CD14-positive monocyte (primary cell): Measurements from ENCODE around the gene SAP30L. TPM values are rescaled to one million over a fixed set of nuclear protein-coding genes. Genes with fewer than 3 reads are reported as not detected.

Experiments used
- DNase-seq, 3 donors: peaks; one replicate each; pipeline ENCODE4 v3.0.0-alpha.2; 2011 to 2022
- H2AFZ ChIP-seq: 2 replicates; pipeline ENCODE4 v1.6.0; 2012; ENCODE audit warnings: mild to moderate bottlenecking, low read depth, low read length, inconsistent platforms; ENCODE audit not compliant: insufficient read depth, poor library complexity, severe bottlenecking
- H3K27ac ChIP-seq, 2 donors: 1 replicate in 1 of 2; 2 replicates in 1 of 2; pipeline ENCODE4 v1.5.1; 2012 to 2013; ENCODE audit warnings: low read length in 2 of 2, control low read depth in 1 of 2, inconsistent platforms in 1 of 2, low read depth in 1 of 2, mild to moderate bottlenecking in 1 of 2
- H3K27me3 ChIP-seq, 2 donors: one replicate each; pipeline versions ENCODE4 v1.6.0 to v1.6.1; 2011 to 2013; ENCODE audit warnings: low read length in 2 of 2; ENCODE audit not compliant: control insufficient read depth in 2 of 2, insufficient read depth in 2 of 2
- H3K36me3 ChIP-seq, 2 donors: replicated peaks in 1 of 2; 1 replicate in 1 of 2; 2 replicates in 1 of 2; pipeline versions ENCODE4 v1.5.1 to v1.6.1; 2012 to 2013; ENCODE audit warnings: low read length in 2 of 2, control low read depth in 1 of 2, inconsistent platforms in 1 of 2, mild to moderate bottlenecking in 1 of 2; ENCODE audit not compliant: insufficient read depth in 2 of 2, control insufficient read depth in 1 of 2
- H3K4me1 ChIP-seq, 2 donors: 1 replicate in 1 of 2; 2 replicates in 1 of 2; pipeline versions ENCODE4 v1.5.1 to v1.6.1; 2012 to 2013; ENCODE audit warnings: low read length in 2 of 2, control low read depth in 1 of 2, inconsistent platforms in 1 of 2, mild to moderate bottlenecking in 1 of 2, moderate library complexity in 1 of 2; ENCODE audit not compliant: insufficient read depth in 2 of 2, control insufficient read depth in 1 of 2
- H3K4me2 ChIP-seq: replicated peaks from 2 replicates; pipeline ENCODE3; 2012; ENCODE audit warnings: low read length, moderate library complexity, mild to moderate bottlenecking; ENCODE audit not compliant: poor library complexity, severe bottlenecking; ENCODE audit errors: extremely low read depth
- H3K4me3 ChIP-seq, 3 experiments: fragments of 200-600 bp in 1 of 3; sonication (generic) in 1 of 3; replicated peaks in 1 of 3; 1 replicate in 2 of 3; 2 replicates in 1 of 3; pipeline ENCODE4 v1.5.1; 2011 to 2013; ENCODE audit warnings: low read length in 3 of 3, mild to moderate bottlenecking in 3 of 3, control low read depth in 2 of 3, low read depth in 2 of 3, inconsistent platforms in 1 of 3, moderate library complexity in 1 of 3
- H3K79me2 ChIP-seq: 2 replicates; pipeline ENCODE4 v1.6.0; 2012; ENCODE audit warnings: mild to moderate bottlenecking, control low read depth, inconsistent platforms, low read length, moderate library complexity; ENCODE audit not compliant: insufficient read depth
- H3K9ac ChIP-seq: 2 replicates; pipeline ENCODE4 v1.6.0; 2017; ENCODE audit warnings: low read length, mild to moderate bottlenecking; ENCODE audit not compliant: insufficient read depth, poor library complexity, severe bottlenecking
- H3K9me3 ChIP-seq, 2 donors: replicated peaks in 1 of 2; 1 replicate in 1 of 2; 2 replicates in 1 of 2; pipeline versions ENCODE4 v1.5.1 to v1.6.1; 2012 to 2013; ENCODE audit warnings: low read length in 2 of 2, control low read depth in 1 of 2; ENCODE audit not compliant: control insufficient read depth in 1 of 2, insufficient read depth in 1 of 2
- H4K20me1 ChIP-seq: 2 replicates; pipeline ENCODE4 v1.6.0; 2012; ENCODE audit warnings: mild to moderate bottlenecking, low read length, control low read depth, moderate library complexity; ENCODE audit not compliant: insufficient read depth
- H3K27ac Mint-ChIP-seq, 7 donors: one replicate each; pipeline ENCODE4 v1.8.0; 2020; ENCODE audit warnings: mild to moderate bottlenecking in 7 of 7, mixed read lengths in 7 of 7, moderate library complexity in 6 of 7, inconsistent platforms in 2 of 7
- H3K27me3 Mint-ChIP-seq, 3 donors: one replicate each; pipeline ENCODE4 v1.8.0; 2021 to 2022; ENCODE audit warnings: low read depth in 3 of 3, mild to moderate bottlenecking in 3 of 3, mixed read lengths in 3 of 3, moderate library complexity in 3 of 3, inconsistent platforms in 1 of 3
- H3K36me3 Mint-ChIP-seq, 2 donors: one replicate each; pipeline ENCODE4 v1.8.0; 2020; ENCODE audit warnings: mixed read lengths in 2 of 2, inconsistent platforms in 1 of 2, mild to moderate bottlenecking in 1 of 2
- H3K4me1 Mint-ChIP-seq: one replicate; pipeline ENCODE4 v1.8.0; 2020; ENCODE audit warnings: mild to moderate bottlenecking, mixed read lengths
- H3K4me3 Mint-ChIP-seq, 2 donors: one replicate each; pipeline ENCODE4 v1.8.0; 2020; ENCODE audit warnings: mild to moderate bottlenecking in 2 of 2, mixed read lengths in 2 of 2, moderate library complexity in 1 of 2
- H3K9me3 Mint-ChIP-seq, 7 donors: one replicate each; pipeline ENCODE4 v1.8.0; 2020 to 2022; ENCODE audit warnings: mixed read lengths in 7 of 7, mild to moderate bottlenecking in 6 of 7, moderate library complexity in 6 of 7, inconsistent platforms in 2 of 7
- WGBS: methylation state at CpG from one replicate; pipeline ENCODE4 v1.1.5; 2013; ENCODE audit warnings: missing lambda C conversion rate; ENCODE audit not compliant: insufficient coverage; 5-methylcytosine and 5-hydroxymethylcytosine counted together
- intact Hi-C, 2 donors: fragments of 100-400 bp; cut with micrococcal nuclease; formaldehyde crosslinking; loops; one replicate each; pipeline versions ENCODE4 v1.15.0 to v1.15.1; 2023
- polyA plus RNA-seq, 3 donors: library from polyadenylated mRNA; depleted of rRNA in 1 of 3; unstranded in 2 of 3; stranded (reverse) in 1 of 3; fragments of 300-500 nt in 2 of 3; fragments of >200 nt in 1 of 3; fragmentation: Illumina TruSeq in 2 of 3; gene quantifications; 1 replicate in 2 of 3; 2 replicates in 1 of 3; pipeline ENCODE4 v1.2.3, GENCODE V29; 2012 to 2021
- TF ChIP-seq, protein P1 (sequence below): fragments of 200-600 bp; IDR thresholded peaks from one replicate; pipeline ENCODE4 v1.8.0; 2022; ENCODE audit warnings: antibody characterized with exemption, mild to moderate bottlenecking

SAP30L gene
- polyA plus RNA-seq, 3 donors = 21.1 to 36.1 (median 29.4) TPM

DNA sequence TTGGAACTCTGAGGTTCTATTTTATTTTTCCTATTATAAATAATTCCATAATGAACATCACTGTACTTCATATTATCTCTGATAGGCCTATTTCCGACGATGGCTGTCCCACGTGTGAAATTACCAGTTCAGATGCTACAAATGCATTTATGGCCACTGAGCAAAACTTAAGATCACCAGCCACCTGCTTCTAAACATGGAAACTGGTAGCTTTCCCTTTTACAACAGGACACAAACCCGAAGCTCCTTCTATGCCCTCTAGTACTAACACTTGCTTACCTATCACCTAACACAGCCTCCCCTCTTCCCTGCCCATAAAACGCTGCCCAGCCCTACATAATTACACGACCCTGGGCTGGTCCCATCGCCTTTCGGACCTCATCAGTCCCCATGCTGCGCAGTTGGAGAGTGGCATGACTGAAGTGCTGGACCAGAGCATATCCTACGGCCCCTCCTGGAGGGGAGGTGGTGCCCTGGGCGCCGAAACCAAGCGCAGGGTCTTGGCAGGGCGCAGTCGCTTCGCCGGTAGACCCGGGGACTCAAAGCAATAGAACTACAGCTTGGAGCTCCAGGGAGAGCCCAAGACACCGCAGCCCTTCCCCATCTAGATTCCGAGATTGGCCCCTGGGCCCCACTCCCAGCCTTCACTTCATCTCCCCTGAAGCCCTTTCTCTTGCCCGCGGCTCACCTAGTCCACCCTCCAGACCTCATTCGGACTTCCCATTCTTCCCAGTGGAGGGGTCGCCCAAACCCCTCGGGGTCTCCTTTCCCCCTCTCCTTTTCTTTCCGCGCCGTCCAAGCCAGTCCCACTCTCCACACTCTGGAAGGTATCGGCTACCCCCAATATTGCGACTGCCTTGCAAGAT is 1.0 kb upstream of the SAP30L start:
- Histone ChIP-seq H3K4me2 (peak overlapping the region; percentile 89), H3K36me3 (peaks cover 22 to 37% of the 10 kb centered on the region in 2 donors), H2AFZ (peak overlapping the region; percentile 90), H4K20me1 (peaks cover 38% of the 10 kb centered on the region), H3K27ac (peak overlapping the region; percentile 73 to 84), H3K4me1 (peaks cover 34 to 43% of the 10 kb centered on the region in 2 donors), H3K9me3 (no peaks in the 10 kb centered on the region), H3K9ac (peak overlapping the region; percentile 88), H3K27me3 (no peaks in the 10 kb centered on the region), H3K4me3 (peak overlapping the region; percentile 91 to 94 (median 91)), H3K79me2 (peaks cover 61% of the 10 kb centered on the region)
- intact Hi-C loops = loop anchor here in 1 of 2 donors (5.0 to 10.0 kb wide), 3 partner anchors 250 to 413 kb away; partner anchors contain the start of genes CNOT8 and GALNT10
- TF ChIP-seq, protein P1, sequence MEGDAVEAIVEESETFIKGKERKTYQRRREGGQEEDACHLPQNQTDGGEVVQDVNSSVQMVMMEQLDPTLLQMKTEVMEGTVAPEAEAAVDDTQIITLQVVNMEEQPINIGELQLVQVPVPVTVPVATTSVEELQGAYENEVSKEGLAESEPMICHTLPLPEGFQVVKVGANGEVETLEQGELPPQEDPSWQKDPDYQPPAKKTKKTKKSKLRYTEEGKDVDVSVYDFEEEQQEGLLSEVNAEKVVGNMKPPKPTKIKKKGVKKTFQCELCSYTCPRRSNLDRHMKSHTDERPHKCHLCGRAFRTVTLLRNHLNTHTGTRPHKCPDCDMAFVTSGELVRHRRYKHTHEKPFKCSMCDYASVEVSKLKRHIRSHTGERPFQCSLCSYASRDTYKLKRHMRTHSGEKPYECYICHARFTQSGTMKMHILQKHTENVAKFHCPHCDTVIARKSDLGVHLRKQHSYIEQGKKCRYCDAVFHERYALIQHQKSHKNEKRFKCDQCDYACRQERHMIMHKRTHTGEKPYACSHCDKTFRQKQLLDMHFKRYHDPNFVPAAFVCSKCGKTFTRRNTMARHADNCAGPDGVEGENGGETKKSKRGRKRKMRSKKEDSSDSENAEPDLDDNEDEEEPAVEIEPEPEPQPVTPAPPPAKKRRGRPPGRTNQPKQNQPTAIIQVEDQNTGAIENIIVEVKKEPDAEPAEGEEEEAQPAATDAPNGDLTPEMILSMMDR = no peak
- Mint-ChIP-seq H3K4me3 (peak overlapping the region; percentile 98), H3K4me1 (peaks cover 38% of the 10 kb centered on the region), H3K9me3 (no peaks in the 10 kb centered on the region), H3K27me3 (peaks cover 0 to 5% (median 0%) of the 10 kb centered on the region in 3 donors), H3K36me3 (peaks cover 29 to 31% of the 10 kb centered on the region in 2 donors), H3K27ac (peak overlapping the region; percentile 87 to 96 (median 93))
- peak; percentile 5 to 10 (median 7) for DNase-seq
- WGBS = 3% methylated on average over 28 of the region's 30 CpGs

DNA sequence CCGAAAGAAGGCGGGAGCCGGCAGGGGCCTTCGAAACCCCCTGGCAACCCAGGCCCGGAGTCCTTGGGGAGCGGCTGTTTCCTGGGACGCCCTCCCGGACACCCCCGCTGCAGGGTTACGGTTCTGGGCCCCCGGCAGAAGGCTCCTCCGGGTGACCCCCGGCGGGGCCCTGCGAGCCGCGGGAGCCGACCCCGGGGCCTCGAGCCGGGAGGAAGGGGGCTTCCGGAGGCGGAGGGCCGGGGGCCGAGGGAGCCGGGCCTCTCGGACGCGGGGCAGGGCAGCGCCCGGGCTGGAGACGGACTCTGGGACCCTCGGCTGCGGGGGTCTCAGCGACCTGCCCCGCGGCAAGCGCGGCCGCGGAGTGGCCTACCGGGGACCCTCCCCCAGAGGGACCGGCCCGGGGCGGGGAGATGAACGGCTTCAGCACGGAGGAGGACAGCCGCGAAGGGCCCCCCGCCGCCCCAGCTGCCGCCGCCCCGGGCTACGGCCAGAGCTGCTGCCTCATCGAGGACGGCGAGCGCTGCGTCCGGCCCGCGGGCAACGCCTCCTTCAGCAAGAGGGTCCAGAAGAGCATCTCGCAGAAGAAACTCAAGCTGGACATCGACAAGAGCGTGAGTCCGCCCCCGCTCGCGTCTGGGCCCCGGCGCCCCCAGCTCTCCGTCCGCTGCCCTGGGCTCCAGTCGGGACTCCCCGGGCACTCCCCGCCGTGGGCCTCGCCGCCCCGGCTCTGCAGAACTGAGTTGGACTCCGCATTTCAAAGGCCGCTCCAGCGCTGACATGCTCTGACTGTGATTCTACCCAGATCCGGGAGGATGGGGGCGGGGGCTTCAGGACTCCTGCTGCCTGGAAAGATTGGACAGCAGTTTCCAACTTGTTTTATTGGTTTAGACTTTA is 645 bp downstream of the SAP30L start:
- peaks cover 71% of the 10 kb centered on the region for H3K79me2 ChIP-seq
- peaks cover 34 to 43% of the 10 kb centered on the region in 2 donors for H3K4me1 ChIP-seq
- WGBS = under 1% methylated on average over 87 of the region's 87 CpGs
- H3K9me3 ChIP-seq = no peaks in the 10 kb centered on the region
- TF ChIP-seq, protein P1 = no peak
- H3K4me1 Mint-ChIP-seq = peaks cover 38% of the 10 kb centered on the region
- peak; percentile 2 to 21 (median 11) for DNase-seq
- no peaks in the 10 kb centered on the region for H3K9me3 Mint-ChIP-seq
- H3K4me3 Mint-ChIP-seq = peak overlapping the region; percentile 84 to 95
- H3K36me3 ChIP-seq = peaks cover 21 to 37% of the 10 kb centered on the region in 2 donors
- H2AFZ ChIP-seq = peak overlapping the region; percentile 90
- H3K27me3 ChIP-seq = no peaks in the 10 kb centered on the region
- peak overlapping the region in 1 of 2 donors; percentile 65 for H3K27ac ChIP-seq
- peak overlapping the region; percentile 89 for H3K4me2 ChIP-seq
- H4K20me1 ChIP-seq = peaks cover 52% of the 10 kb centered on the region
- H3K4me3 ChIP-seq = peak overlapping the region; percentile 61 to 91 (median 89)
- H3K36me3 Mint-ChIP-seq = peaks cover 29 to 31% of the 10 kb centered on the region in 2 donors
- peak overlapping the region in 3 of 7 donors; percentile 23 to 73 (median 68) for H3K27ac Mint-ChIP-seq
- H3K27me3 Mint-ChIP-seq = peaks cover 0 to 5% (median 0%) of the 10 kb centered on the region in 3 donors
- H3K9ac ChIP-seq = peak overlapping the region; percentile 88
- intact Hi-C loops = loop anchor here in 1 of 2 donors (5.0 to 10.0 kb wide), 3 partner anchors 252 to 411 kb away; partner anchors contain the start of genes CNOT8 and GALNT10
